GOT3 (cell line): ENCODE measurements around the gene SPTBN5.

ENCODE experiments used
- DNase-seq: peaks from one replicate; lab custom pipeline; 2025; ENCODE audit warnings: mixed read lengths; lab: John Stamatoyannopoulos, UW

The SPTBN5 gene

DNA sequence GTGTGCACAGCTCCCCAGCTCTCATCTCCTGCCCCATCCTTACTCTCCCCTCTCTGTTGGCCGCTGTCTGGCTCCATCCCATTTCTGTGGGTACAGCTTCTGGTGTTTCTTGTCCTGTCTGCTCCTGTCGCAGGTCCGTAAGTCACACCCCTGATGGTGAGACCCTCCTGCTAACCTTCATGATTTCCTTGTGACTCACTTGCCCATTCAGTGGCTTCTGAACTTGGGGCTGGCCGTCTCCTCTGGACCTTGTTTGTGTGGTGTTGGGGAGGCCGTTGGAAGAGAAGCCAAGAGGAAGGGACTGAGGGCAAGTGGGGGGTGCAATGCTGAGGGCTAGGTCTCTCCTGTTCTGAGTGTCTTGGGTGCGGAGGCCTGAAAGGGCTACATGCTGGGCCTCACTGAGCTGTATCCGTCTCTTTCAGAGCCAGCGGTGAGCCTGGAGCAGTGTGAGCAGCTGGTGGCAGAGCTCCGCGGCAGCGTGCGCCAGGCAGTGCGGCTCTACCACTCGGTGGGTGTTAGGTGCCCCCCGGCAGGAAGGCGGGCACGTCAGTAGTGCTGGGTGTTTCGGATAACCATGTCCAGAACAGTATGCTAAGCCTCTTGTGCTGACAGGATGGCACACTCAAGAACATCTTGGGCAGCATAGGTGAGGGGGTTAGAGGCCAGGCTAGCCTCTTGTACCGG is 69.6 kb downstream of the SPTBN5 start:
- DNase-seq: no peak

DNA sequence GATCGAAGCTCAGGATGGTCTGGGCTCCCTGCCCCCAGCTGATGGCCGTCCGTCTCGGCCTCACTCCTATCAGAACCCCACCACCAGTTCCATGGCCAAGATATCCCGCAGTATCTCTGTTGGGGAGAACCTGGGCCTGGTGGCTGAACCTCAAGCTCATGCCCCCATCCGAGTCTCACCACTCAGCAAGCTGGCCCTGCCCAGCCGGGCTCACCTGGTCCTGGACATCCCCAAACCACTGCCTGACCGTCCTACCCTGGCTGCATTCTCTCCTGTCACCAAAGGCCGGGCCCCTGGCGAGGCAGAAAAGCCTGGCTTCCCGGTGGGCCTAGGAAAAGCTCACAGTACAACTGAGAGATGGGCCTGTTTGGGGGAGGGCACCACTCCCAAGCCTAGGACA is 70.4 kb downstream of the SPTBN5 start:
- no peak for DNase-seq

DNA sequence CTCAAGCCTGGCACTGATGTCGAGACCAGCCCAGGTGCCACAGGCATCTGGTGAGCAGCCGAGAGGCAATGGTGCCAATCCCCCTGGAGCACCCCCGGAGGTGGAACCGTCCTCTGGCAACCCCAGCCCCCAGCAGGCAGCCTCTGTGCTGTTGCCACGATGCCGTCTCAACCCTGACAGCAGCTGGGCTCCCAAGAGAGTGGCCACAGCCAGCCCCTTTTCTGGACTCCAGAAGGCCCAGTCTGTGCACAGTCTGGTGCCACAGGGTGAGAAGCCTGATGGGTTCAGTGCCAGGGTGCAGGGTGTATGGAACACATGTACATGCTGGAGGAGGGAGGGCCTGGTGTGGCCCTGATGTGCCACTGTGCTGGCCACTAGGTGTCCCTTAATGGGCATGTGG is 70.9 kb downstream of the SPTBN5 start:
- no peak for DNase-seq

DNA sequence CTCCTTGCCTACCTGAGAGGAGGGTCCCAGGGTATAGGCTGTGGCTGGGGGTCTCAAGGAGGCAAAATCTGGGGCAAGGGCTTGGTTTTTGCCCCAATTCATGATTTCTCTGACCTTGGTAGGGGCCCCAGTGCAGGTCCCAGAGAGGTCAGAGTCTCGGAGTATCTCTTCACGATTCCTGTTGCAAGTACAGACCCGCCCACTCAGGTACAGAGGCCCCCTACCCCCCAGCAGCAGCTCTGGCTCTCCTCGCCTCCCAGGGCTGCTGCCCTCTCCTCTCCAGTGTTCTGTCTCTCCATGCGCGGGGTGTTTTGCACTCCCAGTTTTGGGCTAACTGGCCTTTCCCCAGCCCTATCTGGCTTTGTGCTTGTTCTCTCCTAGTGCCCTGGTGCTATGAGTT is 71.4 kb downstream of the SPTBN5 start:
- DNase-seq: no peak

DNA sequence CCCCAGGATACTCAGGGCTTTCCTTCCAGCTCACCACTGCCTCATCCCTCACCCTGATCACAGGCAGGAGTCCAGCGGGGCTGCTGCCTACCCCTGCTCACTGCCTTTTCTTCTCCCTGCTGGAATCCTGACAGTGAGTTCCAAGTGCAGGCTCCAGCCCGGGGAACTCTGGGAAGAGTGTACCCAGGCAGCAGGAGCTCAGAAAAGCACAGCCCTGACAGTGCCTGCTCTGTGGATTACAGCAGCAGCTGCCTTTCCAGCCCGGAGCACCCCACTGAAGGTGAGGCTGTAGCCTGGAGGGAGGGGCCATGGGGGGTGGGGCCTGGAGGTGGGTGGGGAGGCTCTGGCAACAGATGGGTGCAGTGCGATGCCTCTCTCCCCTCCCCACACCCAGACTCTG is 72.0 kb downstream of the SPTBN5 start:
- DNase-seq: no peak

DNA sequence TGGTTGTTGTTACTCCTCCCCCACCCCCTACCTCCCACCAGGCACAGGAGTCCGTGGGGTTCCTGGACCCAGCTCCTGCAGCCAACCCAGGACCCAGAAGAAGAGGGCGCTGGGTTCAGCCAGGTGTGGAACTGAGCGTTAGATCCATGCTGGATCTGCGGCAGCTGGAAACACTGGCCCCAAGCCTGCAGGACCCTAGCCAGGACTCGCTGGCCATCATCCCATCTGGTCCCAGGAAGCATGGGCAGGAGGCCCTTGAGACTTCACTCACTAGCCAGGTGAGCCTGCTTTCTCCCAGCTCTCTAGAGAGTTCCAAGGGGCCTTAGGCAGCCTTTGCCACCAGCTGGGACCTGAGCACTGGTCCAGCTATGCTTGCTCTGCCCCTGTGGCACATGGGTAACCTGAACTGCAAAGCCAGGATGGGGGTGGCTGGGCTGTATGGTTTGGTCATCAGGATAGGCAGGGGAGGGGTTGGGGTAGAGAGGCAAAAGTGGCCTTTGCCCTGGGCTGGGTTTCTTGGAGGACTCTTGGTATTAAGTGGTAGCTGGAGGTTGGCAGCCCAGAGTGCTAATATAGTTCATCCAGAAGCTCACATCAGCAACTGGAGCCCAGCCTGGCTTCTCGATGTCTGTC is 72.9 kb downstream of the SPTBN5 start:
- DNase-seq: no peak

DNA sequence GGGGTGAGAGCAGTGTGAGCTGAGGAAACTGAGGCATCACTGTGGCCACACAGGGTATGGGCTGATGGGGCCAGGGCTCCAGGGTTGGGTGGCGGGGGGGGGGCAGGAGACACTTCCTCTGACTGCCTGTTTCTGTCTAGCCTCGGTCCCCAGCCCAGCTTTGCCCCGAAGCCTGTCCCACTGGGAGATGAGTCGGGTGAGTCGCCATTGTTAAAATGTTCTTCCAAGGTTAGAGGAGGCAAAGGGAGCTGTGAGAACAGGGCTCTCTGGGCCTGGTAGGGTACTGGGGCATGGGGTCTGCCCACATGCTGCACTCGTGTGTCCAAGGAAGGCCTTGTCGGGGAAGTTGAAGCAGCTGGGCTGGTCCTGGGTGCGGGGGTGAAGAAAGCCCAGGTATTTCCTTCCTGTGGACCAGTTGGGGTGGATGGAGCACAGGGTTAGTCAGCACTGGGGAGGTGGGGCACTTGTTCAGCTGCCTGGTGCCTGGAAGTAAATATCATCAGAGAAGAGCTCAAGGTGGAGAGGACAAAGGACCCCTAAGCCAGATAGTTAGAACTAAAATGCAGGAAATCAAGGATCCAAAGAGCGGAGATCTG is 74.3 kb downstream of the SPTBN5 start:
- no peak for DNase-seq

DNA sequence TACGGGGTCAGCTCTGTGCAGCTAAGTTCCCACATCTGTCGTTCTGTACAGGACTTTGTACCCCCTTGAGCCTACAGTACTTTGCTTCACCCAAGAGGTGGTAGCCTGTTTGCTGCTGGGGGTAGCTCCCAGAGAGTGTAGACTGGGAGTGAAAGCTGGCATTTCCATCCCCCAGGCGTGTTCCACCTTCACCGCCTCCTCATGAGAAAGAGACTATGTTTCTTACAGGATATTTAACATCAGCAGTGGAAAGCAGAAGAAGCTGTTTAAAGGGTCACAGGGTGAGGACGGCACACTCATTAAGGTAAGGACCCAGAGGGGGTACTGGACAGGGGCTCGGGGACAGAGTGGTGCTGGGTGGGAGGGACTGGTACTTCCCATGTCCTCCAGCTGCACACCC is 76.1 kb downstream of the SPTBN5 start:
- DNase-seq: no peak

DNA sequence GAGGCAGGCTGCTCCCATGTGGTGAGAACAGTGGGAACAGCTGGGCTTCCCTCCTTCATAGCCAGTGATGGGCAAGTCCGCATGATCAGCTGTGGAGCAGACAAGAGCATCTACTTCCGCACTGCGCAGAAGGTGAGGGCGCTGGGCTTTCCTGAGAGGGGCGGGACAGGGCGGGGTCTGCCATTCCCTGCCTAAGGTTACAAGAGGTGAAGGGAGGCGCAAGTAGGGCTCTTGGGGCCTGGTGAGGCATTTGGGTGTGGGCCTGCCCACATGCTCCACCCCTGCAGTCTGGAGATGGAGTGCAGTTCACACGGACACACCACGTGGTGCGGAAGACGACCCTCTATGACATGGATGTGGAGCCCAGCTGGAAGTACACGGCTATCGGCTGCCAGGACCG is 76.5 kb downstream of the SPTBN5 start:
- no peak for DNase-seq

DNA sequence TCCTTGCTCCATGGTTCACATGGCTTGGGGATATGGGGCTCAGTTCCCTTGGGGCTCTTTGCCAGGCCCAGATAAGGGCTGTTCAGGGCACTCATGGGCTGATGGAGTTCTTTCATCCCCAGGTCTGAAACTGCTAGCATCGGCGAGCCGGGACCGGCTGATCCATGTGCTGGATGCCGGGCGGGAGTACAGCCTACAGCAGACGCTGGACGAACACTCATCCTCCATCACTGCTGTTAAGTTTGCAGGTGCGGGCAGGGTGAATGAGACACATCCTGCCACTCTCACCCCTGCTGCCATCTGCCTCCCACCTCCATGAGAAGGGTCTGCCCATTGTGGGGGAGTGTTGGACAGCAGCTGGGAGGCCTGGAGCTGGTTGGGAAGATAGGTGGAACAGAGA is 77.1 kb downstream of the SPTBN5 start:
- no peak for DNase-seq

DNA sequence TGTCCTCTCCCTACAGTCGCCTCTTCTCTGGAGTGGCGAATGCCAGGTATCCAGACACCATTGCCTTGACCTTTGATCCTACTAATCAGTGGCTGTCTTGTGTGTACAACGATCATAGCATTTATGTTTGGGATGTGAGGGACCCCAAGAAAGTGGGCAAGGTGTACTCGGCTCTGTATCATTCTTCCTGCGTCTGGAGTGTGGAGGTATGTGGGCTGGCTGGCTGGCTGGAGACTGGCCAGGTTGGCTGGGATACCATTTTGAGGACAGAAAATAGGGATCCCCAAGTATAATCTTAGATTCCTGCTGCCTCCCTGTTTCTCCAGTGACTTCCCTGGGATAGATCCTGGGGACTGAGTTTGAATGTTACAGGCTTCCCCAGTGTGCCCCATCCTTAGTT is 79.3 kb downstream of the SPTBN5 start:
- DNase-seq: no peak

DNA sequence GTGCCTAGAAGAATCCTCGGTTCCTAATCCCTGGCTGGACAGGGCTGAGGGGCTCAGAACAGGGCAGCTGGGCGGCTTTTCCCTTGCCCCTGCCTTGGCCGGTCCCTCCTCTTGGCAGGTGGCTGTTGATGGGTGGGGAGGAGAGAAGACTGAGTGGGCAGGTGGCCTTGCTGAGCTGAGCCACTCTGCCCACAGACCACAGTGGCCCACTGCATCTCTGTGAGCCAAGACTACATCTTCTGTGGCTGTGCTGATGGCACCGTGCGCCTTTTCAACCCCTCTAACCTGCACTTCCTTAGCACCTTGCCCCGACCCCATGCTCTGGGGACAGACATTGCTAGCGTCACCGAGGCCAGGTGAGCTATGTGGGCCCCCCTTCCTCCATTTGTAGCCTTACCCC is 80.4 kb downstream of the SPTBN5 start:
- DNase-seq: no peak

DNA sequence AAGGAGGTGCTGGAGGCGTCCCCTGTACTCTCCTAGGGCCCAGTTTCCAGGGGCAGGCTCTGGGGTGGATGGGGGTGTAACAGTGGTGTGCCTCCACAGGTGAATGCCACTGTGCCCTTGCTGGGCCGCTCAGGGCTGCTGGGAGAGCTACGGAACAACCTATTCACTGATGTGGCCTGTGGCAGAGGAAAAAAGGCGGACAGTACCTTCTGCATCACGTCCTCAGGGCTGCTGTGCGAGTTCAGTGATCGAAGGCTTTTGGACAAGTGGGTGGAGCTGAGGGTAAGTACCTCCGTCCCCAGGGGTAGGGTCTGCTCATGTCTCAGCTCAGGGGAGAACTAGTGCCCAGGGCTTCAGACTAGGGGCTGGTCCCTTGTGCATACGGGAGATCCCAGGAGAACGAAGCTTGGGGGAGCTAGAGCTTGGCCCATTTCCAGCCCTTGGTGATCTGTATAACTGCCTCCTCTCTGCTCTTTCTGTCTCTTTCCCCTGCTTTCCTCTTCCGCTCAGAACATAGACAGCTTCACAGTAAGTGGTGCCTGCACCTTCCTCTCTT is 81.0 kb downstream of the SPTBN5 start:
- DNase-seq: no peak

DNA sequence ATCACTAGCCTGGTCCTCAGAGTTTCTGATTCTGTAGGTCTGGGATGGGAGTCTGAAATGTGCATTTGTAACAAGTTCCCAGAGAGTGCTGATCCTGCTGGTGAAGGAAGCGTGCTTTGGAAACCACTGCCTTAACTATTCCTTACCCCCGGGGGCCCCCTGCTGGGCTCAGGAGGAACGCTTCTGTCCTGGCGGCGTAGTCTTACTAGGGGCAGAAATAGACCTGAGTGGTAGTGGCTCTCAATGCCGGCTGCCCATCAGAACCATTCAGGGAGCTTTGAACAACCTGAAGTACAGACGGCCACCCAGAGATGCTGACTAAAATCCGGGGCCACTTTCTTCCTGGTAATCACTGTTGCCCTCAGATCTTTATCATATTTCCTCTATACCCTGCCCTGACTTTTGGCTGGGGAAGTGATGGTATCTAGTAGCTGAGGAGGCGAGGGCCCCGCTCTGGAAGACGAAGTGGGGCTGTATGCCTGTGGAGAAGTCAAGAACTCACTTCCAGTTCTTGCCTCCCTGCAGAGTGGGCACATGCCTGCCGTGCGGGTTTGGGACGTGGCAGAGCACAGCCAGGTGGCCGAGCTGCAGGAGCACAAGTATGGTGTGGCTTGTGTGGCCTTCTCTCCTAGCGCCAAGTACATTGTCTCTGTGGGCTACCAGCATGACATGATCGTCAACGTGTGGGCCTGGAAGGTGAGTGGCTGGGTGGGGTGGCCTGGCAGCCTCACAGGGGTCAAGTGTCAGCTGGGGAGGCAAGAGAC is 82.2 kb downstream of the SPTBN5 start:
- DNase-seq: peak; percentile 18

DNA sequence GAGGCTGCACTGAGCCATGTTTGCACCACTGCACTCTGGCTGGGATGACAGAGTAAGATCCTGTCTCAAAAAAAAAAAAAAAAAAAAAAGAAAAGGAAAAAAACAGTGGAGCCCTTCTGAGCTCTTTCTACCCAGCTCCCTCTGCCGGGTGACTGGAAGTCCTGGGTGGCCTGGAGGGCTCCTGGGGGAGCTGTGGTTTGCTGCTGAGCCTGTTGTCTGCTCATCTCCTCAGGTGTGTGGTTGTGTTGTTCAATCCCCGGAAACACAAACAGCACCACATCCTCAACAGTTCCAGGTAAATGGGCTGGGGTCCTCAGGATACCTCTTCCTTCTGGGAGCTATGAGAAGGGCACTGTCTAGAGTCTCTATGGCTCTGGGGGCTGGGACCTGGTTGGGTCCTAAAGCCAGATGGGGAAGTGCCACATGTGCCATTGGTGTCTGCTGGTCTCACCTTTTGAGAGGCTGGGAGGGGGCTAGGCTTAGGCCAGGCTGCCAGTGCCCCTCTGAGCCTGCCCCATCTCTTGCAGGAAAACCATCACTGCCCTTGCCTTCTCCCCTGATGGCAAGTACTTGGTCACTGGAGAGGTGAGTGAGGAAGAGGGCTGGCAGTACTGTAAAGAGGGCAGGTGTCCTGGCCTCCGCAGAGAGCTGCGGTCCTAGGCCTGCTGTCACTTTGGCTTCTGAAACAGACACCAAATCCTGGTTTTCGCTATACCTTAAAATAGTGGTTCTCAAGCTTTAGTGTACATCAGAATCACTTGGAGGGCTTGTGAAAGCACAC is 83.0 kb downstream of the SPTBN5 start:
- DNase-seq: no peak

DNA sequence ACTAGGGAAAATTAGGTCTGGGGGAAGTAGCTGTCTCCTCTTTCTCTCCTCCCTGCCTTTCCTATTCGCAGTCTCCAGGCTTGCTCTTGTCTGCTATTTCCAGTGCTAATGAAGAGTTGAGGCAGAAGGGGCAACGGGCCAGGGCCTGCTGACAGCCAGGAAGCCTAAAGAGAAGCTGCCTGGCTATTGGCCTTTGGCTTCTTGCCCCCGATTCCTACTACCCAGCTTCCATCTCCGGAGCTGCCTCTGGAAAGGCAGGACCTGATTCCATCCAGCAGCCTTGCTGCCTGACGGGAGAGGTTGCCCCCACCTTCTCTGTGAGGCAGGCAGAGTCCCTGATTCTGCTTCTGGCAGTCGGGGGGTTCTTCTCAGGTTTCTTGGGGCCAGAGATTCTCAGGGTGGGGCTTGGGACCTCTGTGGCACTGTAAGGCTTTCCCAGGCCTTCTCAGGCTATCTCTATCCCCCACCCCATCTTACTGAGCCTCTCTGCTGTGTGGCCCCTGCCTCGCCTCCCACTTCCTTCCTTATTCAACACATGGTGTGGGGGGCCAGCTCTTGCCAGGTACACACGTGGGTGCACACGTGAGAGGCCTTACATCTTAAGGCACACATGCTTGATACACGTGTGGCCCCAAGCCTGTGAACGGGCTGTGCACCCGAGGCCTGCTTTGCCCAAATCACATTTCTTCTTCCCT is 84.2 kb downstream of the SPTBN5 start:
- DNase-seq: no peak

DNA sequence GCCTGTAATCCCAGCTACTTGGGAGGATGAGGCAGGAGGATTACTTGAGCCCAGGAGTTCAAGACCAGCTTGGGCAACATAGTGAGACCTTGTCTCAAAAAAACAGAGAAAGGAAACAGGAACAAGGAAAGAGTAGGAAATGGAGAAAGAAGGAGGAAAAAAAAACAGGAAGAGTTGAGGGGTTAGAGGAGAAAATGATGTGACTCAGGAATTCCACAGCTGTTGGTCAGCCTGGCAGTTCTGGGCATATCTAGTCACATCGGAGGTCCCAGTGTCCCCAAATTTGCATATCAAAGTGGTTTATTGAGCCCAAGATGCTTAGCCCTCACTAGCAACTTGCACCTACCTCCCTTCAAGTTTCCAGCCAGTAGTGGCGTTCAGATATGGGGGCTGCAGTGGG is 84.7 kb downstream of the SPTBN5 start:
- DNase-seq: no peak

DNA sequence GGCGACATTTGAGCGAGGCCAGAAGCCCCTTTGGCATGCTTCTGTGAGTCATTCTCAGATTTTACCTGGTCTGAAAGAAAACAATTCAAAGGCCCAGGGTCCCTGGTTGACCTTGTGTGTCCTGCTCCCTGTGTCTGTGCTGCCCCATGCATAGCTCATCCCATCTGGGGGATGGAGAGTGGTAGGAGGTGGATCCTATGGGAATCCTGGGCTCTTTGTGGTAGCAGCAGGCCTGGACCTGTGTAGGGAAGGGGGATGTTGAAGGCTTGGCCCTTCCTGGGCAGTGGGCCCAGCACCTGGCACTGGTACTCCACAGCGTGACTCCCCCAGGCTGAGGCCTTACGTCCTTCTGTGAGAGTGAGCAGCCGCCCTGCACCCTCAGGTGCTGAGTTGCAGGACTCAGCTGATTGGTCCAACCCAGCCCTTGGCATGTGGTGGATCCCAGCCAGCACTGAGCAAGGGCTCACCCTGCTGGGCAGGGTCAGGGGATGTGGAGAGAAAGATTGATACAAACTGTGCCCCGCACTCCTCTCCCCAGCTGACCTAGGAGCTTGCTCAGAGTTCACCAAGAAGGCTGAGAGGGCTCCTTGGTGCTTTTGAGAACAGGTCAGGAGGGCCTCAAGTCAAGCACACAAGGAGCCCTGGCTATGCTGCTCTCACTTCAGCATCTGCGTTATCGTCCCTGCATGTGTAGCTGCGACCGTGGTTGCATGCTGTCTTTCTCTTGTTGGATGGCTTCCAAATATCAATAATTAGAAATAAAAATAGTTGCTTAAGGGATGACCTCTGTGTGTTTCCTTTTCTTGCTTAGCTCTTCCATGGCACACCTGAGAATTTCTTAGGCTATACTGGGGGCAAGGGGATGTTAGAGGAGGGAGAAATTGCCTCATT is 87.3 kb downstream of the SPTBN5 start:
- DNase-seq: no peak

DNA sequence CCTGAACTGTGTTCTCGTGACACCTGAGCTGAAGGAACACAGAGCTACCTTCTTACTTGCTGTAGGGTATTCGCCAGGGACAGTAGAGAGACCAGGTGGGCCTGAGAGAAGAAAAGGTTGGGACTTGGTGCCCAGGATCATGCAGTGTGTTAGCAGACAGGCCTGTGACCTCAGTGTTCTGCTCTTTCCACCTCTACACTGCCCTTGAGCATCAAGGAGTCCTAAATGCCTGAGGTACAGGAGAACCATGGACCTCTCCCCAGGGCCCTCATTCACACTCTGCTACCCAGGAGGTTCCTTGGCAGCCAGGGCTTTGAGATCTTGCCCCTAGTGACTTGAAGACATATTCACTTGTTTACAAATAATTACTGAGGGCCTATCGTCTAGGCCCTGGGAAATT is 88.1 kb downstream of the SPTBN5 start:
- no peak for DNase-seq
